ENCODE data around the gene INHA. TPM values are rescaled to one million over a fixed set of nuclear protein-coding genes. Genes with fewer than 3 reads are reported as not detected.

INHA gene
- total RNA-seq, 2 experiments from 2014 or later: not detected

GRCh38 chr2:219557791-219558785 is 14.0 kb upstream of the INHA start:
- POLR2A ChIA-PET: interaction anchor here (0.6 kb wide), 1 partner anchor 1995 kb away, joined by 3 read pairs; no protein-coding TSS in a partner anchor
- Mint-ChIP-seq H3K9me3 (no peaks in the 10 kb centered on the region), H3K4me1 (ENCODE audit: low read depth) (no peaks in the 10 kb centered on the region), H3K36me3 (ENCODE audit: low read depth) (no peaks in the 10 kb centered on the region), H3K27me3 (peaks cover 21% of the 10 kb centered on the region), H3K27ac (no peak overlapping the region), H3K4me3 (no peak overlapping the region)
- DNase-seq (no peak), ATAC-seq (no peak)
- intact Hi-C loops (cut with micrococcal nuclease): no loop called here
- CTCF ChIA-PET: interaction anchor here (1.0 to 1.2 kb wide), 3 partner anchors 13 to 62 kb away, joined by 3 read pairs; partner anchors contain the start of gene OBSL1
- TF ChIP-seq, protein P1, sequence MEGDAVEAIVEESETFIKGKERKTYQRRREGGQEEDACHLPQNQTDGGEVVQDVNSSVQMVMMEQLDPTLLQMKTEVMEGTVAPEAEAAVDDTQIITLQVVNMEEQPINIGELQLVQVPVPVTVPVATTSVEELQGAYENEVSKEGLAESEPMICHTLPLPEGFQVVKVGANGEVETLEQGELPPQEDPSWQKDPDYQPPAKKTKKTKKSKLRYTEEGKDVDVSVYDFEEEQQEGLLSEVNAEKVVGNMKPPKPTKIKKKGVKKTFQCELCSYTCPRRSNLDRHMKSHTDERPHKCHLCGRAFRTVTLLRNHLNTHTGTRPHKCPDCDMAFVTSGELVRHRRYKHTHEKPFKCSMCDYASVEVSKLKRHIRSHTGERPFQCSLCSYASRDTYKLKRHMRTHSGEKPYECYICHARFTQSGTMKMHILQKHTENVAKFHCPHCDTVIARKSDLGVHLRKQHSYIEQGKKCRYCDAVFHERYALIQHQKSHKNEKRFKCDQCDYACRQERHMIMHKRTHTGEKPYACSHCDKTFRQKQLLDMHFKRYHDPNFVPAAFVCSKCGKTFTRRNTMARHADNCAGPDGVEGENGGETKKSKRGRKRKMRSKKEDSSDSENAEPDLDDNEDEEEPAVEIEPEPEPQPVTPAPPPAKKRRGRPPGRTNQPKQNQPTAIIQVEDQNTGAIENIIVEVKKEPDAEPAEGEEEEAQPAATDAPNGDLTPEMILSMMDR (IDR thresholded peaks at IDR 0.05): no peak

DNA sequence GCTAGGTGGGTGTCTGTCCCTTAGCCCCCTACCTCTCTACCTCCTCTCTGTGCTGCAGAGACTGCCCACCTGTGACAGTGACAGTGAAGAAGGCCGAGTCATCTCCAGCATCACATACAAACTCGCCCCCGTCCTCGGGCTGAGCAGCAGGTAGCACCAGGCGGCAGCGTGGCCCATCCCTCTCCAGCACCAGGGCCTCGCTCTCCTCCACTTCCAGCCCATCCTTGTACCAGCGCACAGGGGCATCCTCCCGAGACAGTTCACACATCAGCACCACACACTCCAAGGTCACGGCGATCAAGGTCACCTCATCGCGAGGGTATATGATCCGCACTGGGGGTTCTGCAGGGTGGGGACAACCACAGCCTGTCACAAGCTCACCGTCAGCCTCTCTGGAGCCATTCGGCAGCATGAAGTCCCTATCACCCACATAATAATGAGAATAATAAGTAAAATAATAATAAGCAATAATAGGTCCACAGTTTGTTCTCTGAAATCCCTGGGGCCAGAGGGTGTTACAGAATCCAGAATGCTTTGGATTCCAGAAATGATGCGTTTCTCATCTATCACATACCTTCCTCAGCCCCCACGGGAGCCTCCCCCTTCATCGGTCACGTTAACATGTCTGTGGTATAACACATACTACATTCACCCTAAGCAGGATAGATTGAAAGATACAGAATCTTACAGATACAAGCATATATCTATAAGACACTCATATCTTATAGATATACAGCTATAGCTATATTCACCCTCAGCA is 12.8 kb upstream of the INHA start:
- Mint-ChIP-seq H3K9me3 (no peaks in the 10 kb centered on the region), H3K27ac (no peak overlapping the region), H3K27me3 (peaks cover 9% of the 10 kb centered on the region), H3K36me3 (ENCODE audit: low read depth) (no peaks in the 10 kb centered on the region), H3K4me1 (ENCODE audit: low read depth) (no peaks in the 10 kb centered on the region), H3K4me3 (no peak overlapping the region)
- POLR2A ChIA-PET: interaction anchor here (1.1 kb wide), 1 partner anchor 12 kb away, joined by 3 read pairs; the partner anchor contains the start of gene OBSL1
- ATAC-seq (no peak), DNase-seq (no peak)
- intact Hi-C loops (cut with micrococcal nuclease): no loop called here
- TF ChIP-seq, protein P1 (IDR thresholded peaks at IDR 0.05): no peak
- CTCF ChIA-PET: interaction anchor here (0.7 to 2.7 kb wide), 37 partner anchors 8 to 171 kb away, joined by 3 to 26 read pairs (median 6); partner anchors contain the start of genes CHPF, DNPEP, GMPPA and INHA

- H3K27ac Mint-ChIP-seq: no peak overlapping the region
- H3K9me3 Mint-ChIP-seq: no peaks in the 10 kb centered on the region
- no peaks in the 10 kb centered on the region for H3K36me3 Mint-ChIP-seq (ENCODE audit: low read depth)
- DNase-seq: no peak
- CTCF ChIA-PET: interaction anchor here (0.6 to 2.7 kb wide), 50 partner anchors 9 to 172 kb away, joined by 3 to 26 read pairs (median 5); partner anchors contain the start of genes CHPF, DNPEP, GMPPA and INHA
- intact Hi-C loops (cut with micrococcal nuclease): no loop called here
- POLR2A ChIA-PET: interaction anchor here (1.1 kb wide), 1 partner anchor 11 kb away, joined by 3 read pairs; the partner anchor contains the start of gene OBSL1
- ATAC-seq: peak; percentile 79
- H3K27me3 Mint-ChIP-seq: peaks cover 6% of the 10 kb centered on the region
- H3K4me3 Mint-ChIP-seq: no peak overlapping the region
- TF ChIP-seq, protein P1 (IDR thresholded peaks at IDR 0.05): peak; percentile 81
- no peaks in the 10 kb centered on the region for H3K4me1 Mint-ChIP-seq (ENCODE audit: low read depth)
Observed at GRCh38 chr2:219560037-219560892, 11.8 kb upstream of the INHA start.

GRCh38 chr2:219560893-219561178 is 11.3 kb upstream of the INHA start:
- H3K27me3 Mint-ChIP-seq: peaks cover 6% of the 10 kb centered on the region
- POLR2A ChIA-PET: interaction anchor here (1.1 kb wide), 1 partner anchor 10 kb away, joined by 3 read pairs; the partner anchor contains the start of gene OBSL1

More at GRCh38 chr2:219560893-219561178, 11.3 kb upstream of the INHA start:
- H3K4me3 Mint-ChIP-seq: no peak overlapping the region
- ATAC-seq: no peak
- H3K4me1 Mint-ChIP-seq (ENCODE audit: low read depth): no peaks in the 10 kb centered on the region
- no peak overlapping the region for H3K27ac Mint-ChIP-seq
- TF ChIP-seq, protein P1 (IDR thresholded peaks at IDR 0.05): no peak
- no peaks in the 10 kb centered on the region for H3K9me3 Mint-ChIP-seq
- intact Hi-C loops (cut with micrococcal nuclease): no loop called here
- CTCF ChIA-PET: interaction anchor here (0.6 to 2.7 kb wide), 37 partner anchors 9 to 172 kb away, joined by 3 to 26 read pairs (median 6); partner anchors contain the start of genes CHPF, DNPEP, GMPPA and INHA
- no peaks in the 10 kb centered on the region for H3K36me3 Mint-ChIP-seq (ENCODE audit: low read depth)
- no peak for DNase-seq
